K562 (cell line): ENCODE measurements around the gene TTN. TPM values are rescaled to one million over a fixed set of nuclear protein-coding genes. Genes with fewer than 3 reads are reported as not detected.
A peak's percentile ranks its signal among the peaks of the same experiment; 100 is the strongest.

Source experiments
- ATAC-seq: fragments of 200-7000 bp; cut with Tn5 transposase; 3 replicates; pipeline ENCODE4 v1.9.1; 2020; ENCODE audit warnings: moderate library complexity
- BruUV-seq: library from RNA; stranded (reverse); fragments of 400-500 nt; replicated peaks from 2 replicates; lab custom pipeline; 2021; lab: Mats Ljungman, UMichigan
- CTCF ChIA-PET: fragments of 300-600 bp; formaldehyde crosslinking; extraction: SDS; loops from one replicate; lab custom pipeline; 2021; ENCODE audit warnings: low intra/inter-chr PET ratio; lab: Yijun Ruan, JAX
- POLR2A ChIA-PET: fragments of 300-600, 350-650 bp; sonication (Branson Sonifier 250); formaldehyde crosslinking; extraction: SDS; loops from one replicate; lab custom pipeline; 2021; ENCODE audit warnings: antibody characterized with exemption, inconsistent platforms; lab: Yijun Ruan, JAX
- DNase-seq, 4 experiments: peaks; one replicate each; pipeline versions ENCODE4 v3.0.0 to v3.0.0-alpha.2; 2011 to 2018; ENCODE audit warnings: low spot score in 3 of 4, mixed read lengths in 3 of 4; ENCODE audit errors: extremely low read depth in 1 of 4
- FAIRE-seq: peaks from 2 replicates; lab custom pipeline; 2011; peaks lifted over from hg19 to GRCh38; lab: Jason Lieb, UNC
- H2AFZ ChIP-seq: 2 replicates; pipeline ENCODE4 v1.6.0; 2011; ENCODE audit warnings: low read depth, low read length, control low read depth, inconsistent platforms
- H3K27ac ChIP-seq: fragments of 200-600 bp; 3 replicates; pipeline ENCODE4 v1.8.0; 2011; ENCODE audit warnings: low read depth, mild to moderate bottlenecking, control low read depth, inconsistent platforms, low read length, moderate library complexity, mixed read lengths; ENCODE audit errors: extremely low read depth
- H3K27me3 ChIP-seq, 2 experiments: fragments of 300-600 bp in 1 of 2; 2 replicates in 1 of 2; 3 replicates in 1 of 2; pipeline versions ENCODE4 v1.6.0 to v1.8.0; 2011; ENCODE audit warnings: inconsistent platforms in 2 of 2, low read length in 2 of 2, mild to moderate bottlenecking in 1 of 2, mixed read lengths in 1 of 2, moderate library complexity in 1 of 2; ENCODE audit not compliant: control insufficient read depth in 2 of 2, insufficient read depth in 2 of 2
- H3K36me3 ChIP-seq: fragments of 300-600 bp; 3 replicates; pipeline ENCODE4 v1.8.0; 2011; ENCODE audit warnings: mild to moderate bottlenecking, low read length, inconsistent platforms; ENCODE audit not compliant: control insufficient read depth, insufficient read depth
- H3K4me1 ChIP-seq, 2 experiments: fragments of 200-600 bp in 1 of 2; replicated peaks in 1 of 2; 2 replicates in 1 of 2; 3 replicates in 1 of 2; pipeline versions ENCODE4 v1.5.1 to v1.8.0; 2011; ENCODE audit warnings: inconsistent platforms in 2 of 2, low read length in 2 of 2, mild to moderate bottlenecking in 1 of 2, mixed read lengths in 1 of 2, moderate library complexity in 1 of 2; ENCODE audit not compliant: control insufficient read depth in 2 of 2, insufficient read depth in 2 of 2
- H3K4me2 ChIP-seq: 2 replicates; pipeline ENCODE4 v1.6.1; 2011; ENCODE audit warnings: low read length, control low read depth, inconsistent platforms, mixed read lengths; ENCODE audit not compliant: insufficient read depth
- H3K4me3 ChIP-seq: fragments of 200-600 bp; sonication (generic), shearing (Covaris generic); 2 replicates; pipeline ENCODE4 v1.5.1; 2016; ENCODE audit warnings: control low read depth, inconsistent platforms
- H3K79me2 ChIP-seq: fragments of 200-600 bp; 3 replicates; pipeline ENCODE4 v1.8.0; 2011; ENCODE audit warnings: low read length, inconsistent platforms; ENCODE audit not compliant: control insufficient read depth, insufficient read depth
- H3K9ac ChIP-seq, 2 experiments: 2 replicates each; pipeline versions ENCODE4 v1.6.0 to v1.6.1; 2011; ENCODE audit warnings: low read depth in 2 of 2, low read length in 2 of 2, control low read depth in 1 of 2, inconsistent platforms in 1 of 2, mild to moderate bottlenecking in 1 of 2, mixed read lengths in 1 of 2; ENCODE audit not compliant: insufficient read depth in 1 of 2
- H3K9me1 ChIP-seq: one replicate; pipeline ENCODE4 v1.6.0; 2011; ENCODE audit warnings: inconsistent platforms, mild to moderate bottlenecking, low read length, moderate library complexity; ENCODE audit not compliant: control insufficient read depth, insufficient read depth
- H3K9me3 ChIP-seq: replicated peaks from 2 replicates; pipeline ENCODE4 v1.5.1; 2011; ENCODE audit warnings: low read depth, low read length, inconsistent platforms; ENCODE audit not compliant: control insufficient read depth, insufficient read depth
- H4K20me1 ChIP-seq: replicated peaks from 2 replicates; pipeline ENCODE4 v1.6.1; 2011; ENCODE audit warnings: low read length, inconsistent platforms, mixed read lengths; ENCODE audit not compliant: control insufficient read depth, insufficient read depth
- HNRNPUL1 ChIP-seq: fragments of 200-400 bp; formaldehyde crosslinking; IDR thresholded peaks from 2 replicates; pipeline ENCODE4 v1.6.1; 2017; ENCODE audit warnings: low read length
- MITF ChIP-seq: IDR thresholded peaks from 2 replicates; pipeline ENCODE4 v1.6.1; 2014; ENCODE audit warnings: antibody characterized with exemption
- NFRKB ChIP-seq: fragments of 450-650 bp; IDR thresholded peaks from 2 replicates; pipeline ENCODE4 v1.6.1; 2016; ENCODE audit warnings: low read depth
- PREB ChIP-seq: sonication (generic); formaldehyde crosslinking; IDR thresholded peaks from 2 replicates; pipeline ENCODE4 v1.8.1; 2023; ENCODE audit warnings: mild to moderate bottlenecking, missing genetic modification reagents
- RAD21 ChIP-seq, 2 experiments: fragments of 250-450 bp in 1 of 2; fragments of 450-650 bp in 1 of 2; sonication (Bioruptor Pico) in 1 of 2; formaldehyde crosslinking in 1 of 2; IDR thresholded peaks in 1 of 2; conservative IDR thresholded peaks in 1 of 2; 2 replicates each; pipeline versions ENCODE4 v1.4.0 to v1.8.0; 2020 to 2022; ENCODE audit warnings: mild to moderate bottlenecking in 2 of 2, moderate library complexity in 1 of 2
- SIN3B ChIP-seq: fragments of 450-650 bp; IDR thresholded peaks from 2 replicates; pipeline ENCODE4 v1.6.1; 2017; ENCODE audit warnings: low read depth, mild to moderate bottlenecking, moderate library complexity
- SOX6 ChIP-seq: fragments of 450-650 bp; IDR thresholded peaks from 2 replicates; pipeline ENCODE4 v1.6.1; 2014; ENCODE audit warnings: mild to moderate bottlenecking
- STAG1 ChIP-seq: sonication (generic); formaldehyde crosslinking; IDR thresholded peaks from 2 replicates; pipeline ENCODE4 v1.5.0; 2020; ENCODE audit warnings: missing genetic modification reagents, borderline replicate concordance
- TFAM ChIP-seq: fragments of 250-450 bp; sonication (Bioruptor Pico); conservative IDR thresholded peaks from 2 replicates; pipeline ENCODE4 v1.5.0; 2021; ENCODE audit warnings: mild to moderate bottlenecking, moderate library complexity
- THAP7 ChIP-seq: fragments of 250-450 bp; sonication (Bioruptor Pico); IDR thresholded peaks from 2 replicates; pipeline ENCODE4 v1.5.0; 2021
- ZBTB34 ChIP-seq: fragments of 250-450 bp; sonication (Bioruptor Pico); IDR thresholded peaks from 2 replicates; pipeline ENCODE4 v1.8.0; 2021; ENCODE audit warnings: mild to moderate bottlenecking, moderate library complexity
- ZNF589 ChIP-seq: fragments of 200-800 bp; sonication (Bioruptor generic); IDR thresholded peaks from 2 replicates; pipeline ENCODE4 v1.6.1; 2016; ENCODE audit warnings: low read depth, missing genetic modification characterization, missing compliant biosample characterization
- ZNF830 ChIP-seq: fragments of 250-450 bp; sonication (Bioruptor Pico); IDR thresholded peaks from 2 replicates; pipeline ENCODE4 v1.5.0; 2021; ENCODE audit warnings: mild to moderate bottlenecking
- WGBS: fragments of 100-300 bp; shearing (Covaris generic); methylation state at CpG from one replicate; pipeline ENCODE4 v1.1.6; 2016; ENCODE audit warnings: low coverage, mixed read lengths; ENCODE audit not compliant: insufficient coverage; ENCODE audit errors: missing lambda C conversion rate; 5-methylcytosine and 5-hydroxymethylcytosine counted together
- in situ Hi-C: fragments of 300-500 bp; cut with MboI; formaldehyde crosslinking; loops from 4 replicates; pipeline ENCODE4 v1.15.0; 2018; ENCODE audit warnings: inconsistent platforms, mixed read lengths
- intact Hi-C: fragments of 100-400 bp; cut with micrococcal nuclease; formaldehyde crosslinking; loops from 2 replicates; pipeline ENCODE4 v1.14.2; 2022
- polyA plus RNA-seq, 8 experiments: library from polyadenylated mRNA; depleted of rRNA in 4 of 8; stranded (reverse) in 5 of 8; unstranded in 3 of 8; fragments of >200 nt; fragmentation: Nextera tagmentation in 2 of 8; fragmentation: Illumina TruSeq in 1 of 8; extraction: Ambion mirVana in 2 of 8; extraction: Trizol in 1 of 8; gene quantifications; 2 replicates each; pipeline versions ENCODE4 v1.2.1 to v1.2.3, GENCODE V29; 2011 to 2014; ENCODE audit warnings: inconsistent platforms in 1 of 8, missing spikeins in 1 of 8
- total RNA-seq, 7 experiments: library from RNA; depleted of rRNA in 6 of 7; stranded (reverse); fragments of >200 nt in 6 of 7; fragmentation: Illumina TruSeq in 2 of 7; extraction: Trizol in 2 of 7; gene quantifications; 2 replicates each; pipeline versions ENCODE4 v1.2.1 to v1.2.3, GENCODE V29; 2011 to 2021; ENCODE audit warnings: low replicate concordance in 1 of 7
- TF ChIP-seq, protein P1 (sequence below), 3 experiments: IDR thresholded peaks in 2 of 3; conservative IDR thresholded peaks in 1 of 3; 2 replicates each; pipeline ENCODE4 v1.5.1; 2011 to 2012; ENCODE audit warnings: low read length in 3 of 3, mild to moderate bottlenecking in 3 of 3, control low read depth in 2 of 3, improper control_type of control experiment in 1 of 3, inconsistent platforms in 1 of 3, low read depth in 1 of 3, mixed read lengths in 1 of 3, moderate library complexity in 1 of 3; ENCODE audit not compliant: insufficient read depth in 2 of 3

The TTN gene
- total and polyA plus RNA-seq, 9 of the 15 experiments (the other 6 are each of a cell fraction or from before 2014, with no cell fraction given): under 0.01 to 0.20 (median 0.04) TPM; not detected in 1

GRCh38 chr2:178796079-178796677, 11.0 kb downstream of the TTN start:
- DNase-seq (peak in 2 of 4 experiments; percentile 16 to 19), ATAC-seq (no peak), FAIRE-seq (peak; percentile 69)
- CTCF ChIA-PET: interaction anchor here (0.6 to 1.3 kb wide), 3 partner anchors 89 to 1282 kb away, joined by 3 to 7 read pairs (median 5); no protein-coding TSS in a partner anchor
- no peaks in the 10 kb centered on the region for H3K79me2 ChIP-seq
- no peaks in the 10 kb centered on the region for H3K9me1 ChIP-seq
- H2AFZ ChIP-seq: no peak overlapping the region
- no peak overlapping the region for H3K9ac ChIP-seq
- no peak overlapping the region for H3K4me2 ChIP-seq
- H4K20me1 ChIP-seq: no peaks in the 10 kb centered on the region
- peaks cover 4 to 8% of the 10 kb centered on the region in 2 experiments; a peak in 3 of 5 replicates for H3K27me3 ChIP-seq
- 2% methylated on average over 2 of the region's 2 CpGs for WGBS
- no peaks in the 10 kb centered on the region for H3K9me3 ChIP-seq
- no peaks in the 10 kb centered on the region for H3K36me3 ChIP-seq
- H3K4me1 ChIP-seq: no peaks in the 10 kb centered on the region
- H3K4me3 ChIP-seq: no peak overlapping the region
- POLR2A ChIA-PET: no interaction called here
- no TSS peak for BruUV-seq
- no peak overlapping the region for H3K27ac ChIP-seq
- intact Hi-C loops: loop anchor here (1.0 to 10.0 kb wide), 3 partner anchors 118 to 955 kb away; no protein-coding TSS in a partner anchor
- in situ Hi-C loops: loop anchor here (10.0 kb wide), 1 partner anchor 119 kb away; no protein-coding TSS in a partner anchor
- no peak for TF ChIP-seq STAG1
- TF ChIP-seq SIN3B: no peak
- no peak for TF ChIP-seq ZNF589 (CRISPR knock-in tag)
- TF ChIP-seq SOX6: no peak
- TF ChIP-seq, protein P1, sequence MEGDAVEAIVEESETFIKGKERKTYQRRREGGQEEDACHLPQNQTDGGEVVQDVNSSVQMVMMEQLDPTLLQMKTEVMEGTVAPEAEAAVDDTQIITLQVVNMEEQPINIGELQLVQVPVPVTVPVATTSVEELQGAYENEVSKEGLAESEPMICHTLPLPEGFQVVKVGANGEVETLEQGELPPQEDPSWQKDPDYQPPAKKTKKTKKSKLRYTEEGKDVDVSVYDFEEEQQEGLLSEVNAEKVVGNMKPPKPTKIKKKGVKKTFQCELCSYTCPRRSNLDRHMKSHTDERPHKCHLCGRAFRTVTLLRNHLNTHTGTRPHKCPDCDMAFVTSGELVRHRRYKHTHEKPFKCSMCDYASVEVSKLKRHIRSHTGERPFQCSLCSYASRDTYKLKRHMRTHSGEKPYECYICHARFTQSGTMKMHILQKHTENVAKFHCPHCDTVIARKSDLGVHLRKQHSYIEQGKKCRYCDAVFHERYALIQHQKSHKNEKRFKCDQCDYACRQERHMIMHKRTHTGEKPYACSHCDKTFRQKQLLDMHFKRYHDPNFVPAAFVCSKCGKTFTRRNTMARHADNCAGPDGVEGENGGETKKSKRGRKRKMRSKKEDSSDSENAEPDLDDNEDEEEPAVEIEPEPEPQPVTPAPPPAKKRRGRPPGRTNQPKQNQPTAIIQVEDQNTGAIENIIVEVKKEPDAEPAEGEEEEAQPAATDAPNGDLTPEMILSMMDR (IDR thresholded peaks at IDR 0.05 in 2 of 3, conservative IDR thresholded peaks at IDR 0.05 in 1 of 3; ENCODE audit: insufficient read depth in 2 of 3, low read depth in 1 of 3, low read length in 3 of 3): peak; percentile 31 to 75 (median 42); a peak in 3 of 6 replicates
- TF ChIP-seq PREB (CRISPR knock-in tag): no peak
- TF ChIP-seq TFAM (CRISPR knock-in tag): no peak
- TF ChIP-seq ZNF830 (CRISPR knock-in tag): no peak
- no peak for TF ChIP-seq MITF
- TF ChIP-seq NFRKB: no peak
- no peak for TF ChIP-seq HNRNPUL1
- no peak for TF ChIP-seq ZBTB34 (CRISPR knock-in tag)
- TF ChIP-seq RAD21 (CRISPR knock-in tag; conservative IDR thresholded peaks at IDR 0.05 in 1 of 2, IDR thresholded peaks at IDR 0.05 in 1 of 2): peak; percentile 65 to 82
- no peak for TF ChIP-seq THAP7
